ENCODE results near the gene LDLRAD3.
A peak's percentile ranks its signal among the peaks of the same experiment; 100 is the strongest.
"Not testable (repeated sequence)": the region's sequence is repeated elsewhere in the genome, so short reads cannot be mapped to it uniquely, and the experiment has no call there.

Gene LDLRAD3

DNA sequence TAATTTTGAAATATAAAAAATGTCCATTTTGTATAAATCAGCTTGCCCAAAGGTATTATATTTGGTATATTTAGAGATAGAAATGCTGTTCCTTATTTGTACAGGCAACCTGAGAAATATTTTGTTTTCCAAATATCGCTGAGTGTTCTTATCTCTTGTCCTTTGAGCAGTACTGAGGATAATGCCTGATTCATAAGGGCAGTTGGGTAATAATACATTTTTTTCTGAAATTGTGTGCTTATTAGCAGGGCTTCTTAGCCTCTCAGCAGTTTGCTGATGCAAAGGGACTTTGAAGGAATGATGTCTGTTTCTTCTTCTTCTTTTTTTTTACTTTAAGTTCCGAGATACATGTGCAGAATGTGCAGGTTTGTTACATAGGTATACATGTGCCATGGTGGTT is 69.1 kb downstream of the LDLRAD3 start:
- TF ChIP-seq, protein P1, sequence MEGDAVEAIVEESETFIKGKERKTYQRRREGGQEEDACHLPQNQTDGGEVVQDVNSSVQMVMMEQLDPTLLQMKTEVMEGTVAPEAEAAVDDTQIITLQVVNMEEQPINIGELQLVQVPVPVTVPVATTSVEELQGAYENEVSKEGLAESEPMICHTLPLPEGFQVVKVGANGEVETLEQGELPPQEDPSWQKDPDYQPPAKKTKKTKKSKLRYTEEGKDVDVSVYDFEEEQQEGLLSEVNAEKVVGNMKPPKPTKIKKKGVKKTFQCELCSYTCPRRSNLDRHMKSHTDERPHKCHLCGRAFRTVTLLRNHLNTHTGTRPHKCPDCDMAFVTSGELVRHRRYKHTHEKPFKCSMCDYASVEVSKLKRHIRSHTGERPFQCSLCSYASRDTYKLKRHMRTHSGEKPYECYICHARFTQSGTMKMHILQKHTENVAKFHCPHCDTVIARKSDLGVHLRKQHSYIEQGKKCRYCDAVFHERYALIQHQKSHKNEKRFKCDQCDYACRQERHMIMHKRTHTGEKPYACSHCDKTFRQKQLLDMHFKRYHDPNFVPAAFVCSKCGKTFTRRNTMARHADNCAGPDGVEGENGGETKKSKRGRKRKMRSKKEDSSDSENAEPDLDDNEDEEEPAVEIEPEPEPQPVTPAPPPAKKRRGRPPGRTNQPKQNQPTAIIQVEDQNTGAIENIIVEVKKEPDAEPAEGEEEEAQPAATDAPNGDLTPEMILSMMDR (IDR thresholded peaks at IDR 0.05; ENCODE audit: insufficient read depth, low read depth, low read length, missing control alignments), result no peak
- H3K4me3 ChIP-seq (ENCODE audit: low read length), result no peak overlapping the region
- DNase-seq (ENCODE audit: low read depth), result no peak

DNA sequence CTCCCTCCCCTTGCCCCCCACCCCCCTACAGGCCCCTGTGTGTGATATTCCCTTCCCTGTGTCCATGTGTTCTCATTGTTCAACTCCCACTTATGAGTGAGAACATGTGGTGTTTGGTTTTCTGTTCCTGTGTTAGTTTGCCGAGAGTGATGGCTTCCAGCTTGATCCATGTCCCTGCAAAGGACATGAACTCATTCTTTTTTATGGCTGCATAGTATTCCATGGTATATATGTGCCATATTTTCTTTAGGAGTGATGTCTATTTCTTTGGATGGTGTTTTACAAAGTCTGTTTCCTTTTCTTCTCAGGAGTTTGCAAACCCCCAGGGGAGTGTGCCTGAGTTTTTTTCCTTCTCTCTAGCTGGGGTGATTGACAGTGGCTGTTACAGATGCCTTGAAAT is 69.6 kb downstream of the LDLRAD3 start:
- DNase-seq (ENCODE audit: low read depth); H3K4me3 ChIP-seq (ENCODE audit: low read length): not testable (repeated sequence)

DNA sequence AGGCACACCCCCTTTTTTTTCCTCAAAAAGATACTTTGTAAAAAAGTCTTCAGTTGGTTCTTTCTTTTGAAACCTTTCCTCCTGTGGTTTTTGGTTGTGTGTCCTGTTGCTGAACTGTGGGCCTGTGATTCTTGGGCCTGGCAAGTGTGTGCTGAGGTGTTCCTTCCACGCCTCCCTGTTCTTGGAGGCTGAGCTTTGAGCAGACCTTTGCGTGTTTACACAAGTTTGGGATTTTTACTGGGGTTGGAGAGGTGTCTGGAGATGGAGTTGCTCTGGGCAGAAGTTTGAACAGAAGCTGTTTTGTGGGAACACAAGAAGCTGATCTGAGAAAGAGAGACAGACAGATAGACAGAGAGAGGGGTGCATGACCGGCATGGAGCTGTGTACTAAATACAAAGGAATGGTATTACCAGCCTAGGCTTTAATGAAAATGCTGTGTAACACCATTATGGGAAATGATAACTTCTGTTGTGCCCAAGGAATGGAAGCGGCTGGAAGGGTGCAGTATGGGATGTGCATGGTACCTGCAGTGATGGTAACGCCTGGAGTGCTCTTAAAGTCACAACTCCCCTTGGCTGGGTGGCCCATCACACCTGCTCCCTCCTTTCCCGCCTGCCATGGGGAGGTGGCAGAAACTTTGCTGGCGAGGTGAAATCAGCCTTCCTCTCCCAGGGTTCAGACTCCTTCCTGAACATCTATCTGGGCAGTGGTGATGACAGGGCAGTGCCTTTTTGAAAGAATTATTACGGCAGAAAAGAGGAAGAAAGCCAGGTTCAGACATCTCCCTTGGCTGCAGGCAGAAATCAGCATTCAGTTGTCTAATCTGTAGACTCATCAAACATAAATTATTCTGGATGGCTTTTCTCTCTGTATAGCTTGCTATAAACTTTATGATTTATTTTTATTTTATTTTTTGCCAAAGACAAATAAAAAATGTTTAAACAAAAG is 70.4 kb downstream of the LDLRAD3 start:
- no peak overlapping the region for H3K4me3 ChIP-seq (ENCODE audit: low read length)
- TF ChIP-seq, protein P1 (IDR thresholded peaks at IDR 0.05; ENCODE audit: insufficient read depth, low read depth, low read length, missing control alignments), result no peak
- peak; percentile 17 for DNase-seq (ENCODE audit: low read depth)

DNA sequence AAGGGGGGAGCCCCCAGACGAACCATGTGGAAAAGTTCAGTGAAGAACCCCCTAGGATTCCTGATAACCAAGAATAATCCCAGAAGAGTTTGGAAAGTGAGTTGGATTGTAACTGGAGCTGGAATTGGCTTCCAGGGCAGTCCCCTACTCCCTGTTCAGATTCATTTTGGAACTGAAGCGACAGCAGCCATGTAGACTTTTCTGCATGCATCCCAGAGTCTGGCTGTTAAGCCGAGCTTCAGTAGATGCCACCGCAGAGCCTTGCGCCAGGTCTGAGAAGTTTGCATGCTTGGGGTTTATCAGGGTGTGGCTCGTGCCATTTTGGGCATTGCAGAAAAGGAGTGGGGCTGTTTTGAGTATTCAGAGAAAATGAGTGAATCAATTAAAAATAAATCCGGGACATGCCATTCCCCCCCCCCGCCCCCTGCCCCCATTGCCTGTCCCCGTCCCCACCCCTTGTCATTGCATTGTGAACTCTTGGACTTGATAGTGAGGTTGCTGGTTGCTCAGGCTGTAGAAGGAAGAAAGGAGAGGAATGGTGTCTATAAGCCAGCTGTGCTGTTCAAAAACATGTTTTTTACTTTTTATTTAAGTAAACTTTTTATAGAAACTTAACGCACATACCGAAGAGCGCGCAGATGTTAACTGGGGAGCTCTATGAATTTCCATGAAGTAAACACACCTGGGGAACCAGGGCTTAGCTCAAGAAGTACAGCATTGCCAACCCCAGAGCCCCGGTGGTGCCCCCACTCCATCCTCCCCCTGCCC is 71.2 kb downstream of the LDLRAD3 start:
- H3K4me3 ChIP-seq (ENCODE audit: low read length), result no peak overlapping the region
- no peak for DNase-seq (ENCODE audit: low read depth)
- TF ChIP-seq, protein P1 (IDR thresholded peaks at IDR 0.05; ENCODE audit: insufficient read depth, low read depth, low read length, missing control alignments), result no peak

DNA sequence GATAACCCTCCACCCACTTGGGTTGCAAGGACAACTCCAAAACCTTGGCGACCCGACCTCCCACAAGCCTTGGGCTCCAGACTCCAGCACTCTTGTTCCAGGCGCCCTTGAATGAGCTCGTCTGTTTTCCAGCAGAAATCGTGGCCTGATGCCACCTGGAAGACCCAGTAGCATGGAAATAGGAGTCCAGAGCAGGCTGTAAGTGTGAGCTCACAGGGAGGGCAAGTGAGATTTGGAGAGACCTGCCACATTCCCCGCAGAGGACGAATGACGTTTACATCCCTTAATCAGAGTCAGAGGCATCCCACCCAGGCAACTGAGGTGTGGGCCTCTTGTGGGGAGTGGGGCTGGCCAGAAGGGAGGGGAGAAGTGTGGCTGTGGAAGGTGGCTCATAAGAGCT is 71.9 kb downstream of the LDLRAD3 start:
- TF ChIP-seq, protein P1 (IDR thresholded peaks at IDR 0.05; ENCODE audit: insufficient read depth, low read depth, low read length, missing control alignments), result no peak
- DNase-seq (ENCODE audit: low read depth), result no peak
- H3K4me3 ChIP-seq (ENCODE audit: low read length), result no peak overlapping the region

DNA sequence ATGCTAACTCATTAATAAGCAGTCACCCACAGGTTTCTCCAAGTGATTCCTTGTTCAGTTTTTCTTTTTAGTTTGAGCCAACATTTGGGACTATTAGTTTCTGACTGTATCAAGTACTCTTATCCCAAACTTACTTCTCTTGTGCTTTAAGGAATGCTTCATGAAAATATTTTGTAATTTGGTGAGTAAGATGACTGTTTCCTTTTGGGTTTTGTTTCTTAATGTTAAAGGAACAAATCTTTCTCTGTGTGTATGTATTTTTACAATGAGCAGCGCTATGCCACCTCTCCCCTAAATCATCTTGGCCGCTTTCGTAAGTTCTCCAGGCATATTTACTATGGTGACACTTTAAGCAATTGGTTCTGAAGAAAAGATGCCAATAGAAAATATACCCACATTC is 72.4 kb downstream of the LDLRAD3 start:
- TF ChIP-seq, protein P1 (IDR thresholded peaks at IDR 0.05; ENCODE audit: insufficient read depth, low read depth, low read length, missing control alignments), result no peak
- no peak for DNase-seq (ENCODE audit: low read depth)
- H3K4me3 ChIP-seq (ENCODE audit: low read length), result no peak overlapping the region

DNA sequence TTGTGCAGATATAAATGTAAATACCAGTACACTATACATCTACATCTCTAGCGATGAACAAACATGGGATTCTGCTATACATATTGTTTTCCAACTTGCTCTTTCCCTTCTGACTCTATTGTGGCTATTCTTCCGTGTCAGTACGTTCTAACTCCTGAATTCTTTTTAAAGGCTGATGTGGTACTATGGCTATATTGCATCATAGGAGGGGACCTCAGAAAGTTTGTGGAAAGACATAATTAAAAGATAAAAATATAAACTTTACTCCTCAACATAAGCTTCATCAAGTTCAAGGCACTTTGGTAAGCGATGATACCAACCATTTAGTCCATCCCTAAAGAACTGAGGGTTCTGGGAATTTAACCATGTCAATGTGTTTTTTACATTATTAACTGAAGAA is 72.8 kb downstream of the LDLRAD3 start:
- TF ChIP-seq, protein P1 (IDR thresholded peaks at IDR 0.05; ENCODE audit: insufficient read depth, low read depth, low read length, missing control alignments), result no peak
- H3K4me3 ChIP-seq (ENCODE audit: low read length), result no peak overlapping the region
- DNase-seq (ENCODE audit: low read depth), result no peak
